Caki2 (cell line): Measurements from ENCODE around the gene LIX1. TPM values are rescaled to one million over a fixed set of nuclear protein-coding genes. Genes with fewer than 3 reads are reported as not detected.
"Not testable (repeated sequence)": the region's sequence is repeated elsewhere in the genome, so short reads cannot be mapped to it uniquely, and the experiment has no call there.

Experiments
- DNase-seq: peaks from one replicate; pipeline ENCODE4 v3.0.0-alpha.2; 2015; ENCODE audit warnings: low read depth
- in situ Hi-C: cut with HindIII; loops from 2 replicates; pipeline ENCODE4 v1.10.0; 2016; ENCODE audit warnings: low sequenced_read_pairs, low pct_unique_long_range_greater_than_20kb, mixed read lengths
- total RNA-seq: library from RNA; depleted of rRNA; stranded (reverse); fragments of >200 nt; shearing (Covaris generic); gene quantifications from 2 replicates; pipeline ENCODE4 v1.2.3, GENCODE V29; 2014; ENCODE audit warnings: low replicate concordance

The LIX1 gene
- total RNA-seq, 1 experiment from 2014 or later = not detected

GRCh38 chr5:97149709-97150108, 7.3 kb upstream of the LIX1 start:
- DNase-seq = no peak
- in situ Hi-C loops = no loop called here

DNA sequence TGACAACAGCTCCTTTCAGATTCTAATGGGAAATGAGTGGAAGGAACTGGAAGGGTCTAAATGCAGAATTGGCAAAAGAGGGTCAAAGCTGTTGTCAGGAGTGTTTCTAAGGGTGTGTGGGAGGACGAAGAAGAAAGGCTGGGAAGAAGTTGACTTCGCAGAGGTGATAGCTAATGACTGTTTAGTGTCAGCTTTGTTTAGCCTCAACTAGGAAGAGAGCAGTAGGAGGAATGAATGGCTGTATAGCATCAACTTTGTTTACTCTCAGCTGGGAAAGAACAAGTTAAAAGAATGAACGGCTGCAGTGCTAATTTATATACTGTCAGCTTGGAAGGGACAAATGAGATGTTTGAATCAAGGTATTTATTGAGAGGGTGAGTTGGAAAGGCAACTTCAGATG, 5.9 kb upstream of the LIX1 start:
- DNase-seq = no peak
- in situ Hi-C loops = no loop called here

DNA sequence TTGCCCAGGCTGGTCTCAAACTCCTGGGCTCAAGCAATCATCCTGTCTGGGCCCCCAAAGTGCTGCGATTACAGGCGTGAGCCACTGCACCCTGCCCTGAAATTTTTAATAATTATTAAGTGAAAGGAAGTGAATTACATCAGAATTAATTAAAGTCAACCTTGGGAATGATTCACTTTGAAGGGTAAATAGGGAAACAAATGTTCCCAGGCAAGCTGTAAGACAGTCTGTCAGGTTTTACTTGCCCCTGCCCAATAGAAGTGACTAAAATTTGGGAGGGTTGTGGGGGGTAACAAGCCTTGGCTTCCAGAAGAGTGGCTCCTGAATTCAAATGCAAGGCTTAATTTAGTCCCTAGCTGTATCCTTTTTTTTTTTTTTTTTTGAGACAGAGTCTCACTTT, 1.3 kb upstream of the LIX1 start:
- DNase-seq = no peak
- in situ Hi-C loops = no loop called here

DNA sequence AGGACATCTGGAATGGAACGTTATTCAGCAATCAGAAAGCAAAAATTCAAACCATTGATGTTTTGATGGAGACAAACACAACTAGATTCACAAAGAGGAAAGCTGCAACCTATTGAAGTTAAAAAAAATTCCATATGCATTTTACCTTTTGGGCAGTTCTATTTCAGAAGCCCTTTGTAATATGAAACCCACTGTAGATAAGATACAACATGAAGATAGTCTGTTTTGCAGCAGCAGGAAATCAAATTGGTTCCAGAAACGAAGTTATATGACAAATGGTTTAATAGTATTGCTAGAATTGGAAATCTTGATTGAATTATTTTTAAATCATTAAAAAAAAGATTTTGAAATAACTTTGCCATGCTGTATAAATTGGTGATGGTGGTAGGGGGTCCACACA, 872 bp downstream of the LIX1 start:
- in situ Hi-C loops = no loop called here
- DNase-seq = no peak

DNA sequence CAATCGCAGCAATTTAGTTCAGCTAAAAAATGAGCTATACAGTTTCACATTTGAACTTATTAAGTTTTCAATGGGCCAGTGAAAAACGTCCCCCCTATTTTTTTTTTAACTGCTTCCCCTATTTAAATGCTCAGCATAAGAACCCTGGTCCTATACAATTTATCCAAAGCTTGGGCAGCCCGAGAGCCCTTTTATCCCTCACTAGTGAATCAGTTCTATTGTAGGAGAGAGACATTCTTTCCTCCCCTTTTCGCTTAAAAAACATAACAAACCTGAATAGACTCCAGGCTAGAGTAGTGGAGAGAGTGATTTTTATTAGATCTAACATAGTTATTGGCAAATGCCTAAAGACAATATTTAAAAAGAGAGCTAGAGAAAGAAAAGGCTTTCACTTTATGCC, 1.4 kb downstream of the LIX1 start:
- in situ Hi-C loops = no loop called here
- no peak for DNase-seq

- in situ Hi-C loops, DNase-seq: not testable (repeated sequence)
Measured at GRCh38 chr5:97140250-97140649, 2.2 kb downstream of the LIX1 start.

GRCh38 chr5:97136475-97136874, 5.9 kb downstream of the LIX1 start:
- in situ Hi-C loops = no loop called here
- no peak for DNase-seq

DNA sequence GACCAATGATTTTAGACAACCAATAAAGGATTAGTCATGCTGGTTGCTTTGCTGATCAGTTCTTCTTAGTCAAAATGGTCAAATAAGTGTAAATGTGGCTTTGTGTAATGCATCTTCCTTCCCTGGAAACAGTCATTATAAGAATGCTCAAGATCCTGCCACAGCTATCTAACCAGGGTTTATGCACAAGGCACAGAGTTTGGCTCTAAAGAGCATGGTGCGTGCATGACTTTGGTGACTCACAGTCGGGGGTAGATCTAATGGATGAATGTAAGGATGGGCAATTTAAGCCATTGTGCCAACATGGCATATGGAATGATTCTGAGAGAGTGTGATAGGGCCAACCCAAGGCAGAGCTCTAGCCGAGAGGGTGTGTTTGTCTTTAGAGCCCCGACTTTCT, 6.5 kb downstream of the LIX1 start:
- in situ Hi-C loops = no loop called here
- no peak for DNase-seq

- in situ Hi-C loops = no loop called here
- DNase-seq = no peak
Measured at GRCh38 chr5:97134634-97135033, 7.8 kb downstream of the LIX1 start.

DNA sequence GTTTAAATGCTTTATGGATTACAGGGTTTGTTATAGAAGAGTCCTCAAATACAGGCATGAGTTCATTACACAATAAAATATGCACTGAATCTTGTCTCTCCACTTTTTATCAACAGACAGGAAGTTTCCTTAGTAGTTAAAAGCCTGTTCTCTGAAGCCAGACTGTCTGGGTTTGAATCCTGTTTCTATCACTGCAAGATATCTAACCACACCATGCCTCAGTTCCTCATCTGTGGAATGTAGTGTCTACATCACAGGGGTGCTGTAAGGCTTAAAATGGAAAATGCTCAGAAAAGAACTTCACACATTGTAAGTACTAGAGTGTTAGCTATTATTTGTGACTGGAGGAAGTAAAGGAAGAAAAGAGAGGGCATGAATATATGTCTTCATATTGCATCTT, 9.3 kb downstream of the LIX1 start:
- no peak for DNase-seq
- in situ Hi-C loops = no loop called here

- in situ Hi-C loops = no loop called here
Measured at GRCh38 chr5:97131921-97132320, 10.5 kb downstream of the LIX1 start.

GRCh38 chr5:97131139-97131710, 11.2 kb downstream of the LIX1 start:
- DNase-seq = no peak
- in situ Hi-C loops = no loop called here

More at GRCh38 chr5:97131921-97132320, 10.5 kb downstream of the LIX1 start:
- no peak for DNase-seq

DNA sequence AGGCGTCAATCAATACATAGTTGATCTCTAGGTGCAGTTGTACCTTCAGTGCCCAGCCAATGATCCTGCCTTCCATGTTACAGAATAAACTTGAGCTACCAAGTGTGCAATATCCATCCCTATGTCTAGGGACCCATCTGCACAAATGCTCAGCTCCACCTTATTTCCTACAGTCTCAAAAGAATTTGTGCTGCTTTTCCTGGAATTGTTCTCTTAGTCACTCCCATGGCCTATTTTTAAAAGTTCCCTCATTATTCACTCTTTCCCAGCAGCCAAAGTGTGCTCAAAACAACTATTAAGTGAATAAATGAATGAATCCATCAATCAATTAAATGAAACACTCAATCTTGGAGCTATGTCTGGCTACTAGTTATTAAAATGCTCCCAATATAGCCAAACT, 14.7 kb downstream of the LIX1 start:
- in situ Hi-C loops = no loop called here

GRCh38 chr5:97125125-97125683, 17.2 kb downstream of the LIX1 start:
- in situ Hi-C loops = no loop called here
- DNase-seq = no peak

More for the DNA sequence above, 14.7 kb downstream of the LIX1 start:
- no peak for DNase-seq

DNA sequence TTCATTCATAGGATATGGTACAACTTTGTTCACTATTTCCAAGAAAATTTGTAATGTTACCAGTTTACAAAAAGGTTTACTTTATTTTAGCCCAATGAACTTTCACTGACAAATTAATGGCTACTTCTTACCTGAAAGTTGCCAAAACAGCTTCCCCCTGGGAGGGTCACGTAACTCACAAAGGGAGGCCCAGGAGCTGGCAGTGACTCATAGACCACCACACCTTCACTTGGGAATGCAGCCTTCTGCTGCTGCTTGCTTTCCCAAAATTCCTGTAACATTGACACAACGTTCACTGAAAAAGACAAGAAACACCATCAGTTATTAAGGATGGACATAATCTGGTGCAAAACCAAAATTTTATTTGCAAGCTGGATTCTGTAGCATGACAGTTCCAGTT, 18.1 kb downstream of the LIX1 start:
- in situ Hi-C loops = no loop called here
- no peak for DNase-seq

GRCh38 chr5:97121848-97122247, 20.6 kb downstream of the LIX1 start:
- DNase-seq = no peak
- in situ Hi-C loops = no loop called here

- DNase-seq = no peak
- in situ Hi-C loops = no loop called here
Measured at GRCh38 chr5:97120195-97120594, 22.2 kb downstream of the LIX1 start.

- in situ Hi-C loops = no loop called here
Measured at GRCh38 chr5:97119007-97119390, 23.4 kb downstream of the LIX1 start.

GRCh38 chr5:97118261-97119006, 24.0 kb downstream of the LIX1 start:
- no peak for DNase-seq
- in situ Hi-C loops = no loop called here

More at GRCh38 chr5:97119007-97119390, 23.4 kb downstream of the LIX1 start:
- DNase-seq = no peak

GRCh38 chr5:97115932-97116331, 26.5 kb downstream of the LIX1 start:
- no peak for DNase-seq
- in situ Hi-C loops = no loop called here
